Measurements from ENCODE around the gene CCDC188.

GRCh38 chr22:20187777-20188566 lies 37.1 kb upstream of the CCDC188 start:
- TF ChIP-seq CTCF (IDR thresholded peaks at IDR 0.05) = no peak
- no peak for TF ChIP-seq EZH2 (IDR thresholded peaks at IDR 0.05; ENCODE audit: borderline replicate concordance, insufficient read depth, low read depth, low read length, poor library complexity, severe bottlenecking)
